Cardiac septum (tissue), 1 donor: ENCODE data around the gene ADGRA1. TPM values are rescaled to one million over a fixed set of nuclear protein-coding genes. Genes with fewer than 3 reads are reported as not detected.

Source experiments
- DNase-seq: peaks from one replicate; pipeline ENCODE4 v3.0.0-alpha.2; 2020; ENCODE audit warnings: low spot score
- intact Hi-C: fragments of 100-400 bp; cut with DNase I; formaldehyde crosslinking; loops from one replicate; pipeline ENCODE4 v1.14.0; 2022
- total RNA-seq: library from RNA; stranded (reverse); fragmentation: NEBNext Ultra II Directional; extraction: Animal tissue kit (Norgen Biotek cat#: 25700); gene quantifications from one replicate; pipeline ENCODE4 v1.2.1, GENCODE V29; 2021
- donor health status: DM: no; HTN: no; CAD: no.

The ADGRA1 gene
- total RNA-seq, 1 donor from 2014 or later: 0.19 TPM

DNA sequence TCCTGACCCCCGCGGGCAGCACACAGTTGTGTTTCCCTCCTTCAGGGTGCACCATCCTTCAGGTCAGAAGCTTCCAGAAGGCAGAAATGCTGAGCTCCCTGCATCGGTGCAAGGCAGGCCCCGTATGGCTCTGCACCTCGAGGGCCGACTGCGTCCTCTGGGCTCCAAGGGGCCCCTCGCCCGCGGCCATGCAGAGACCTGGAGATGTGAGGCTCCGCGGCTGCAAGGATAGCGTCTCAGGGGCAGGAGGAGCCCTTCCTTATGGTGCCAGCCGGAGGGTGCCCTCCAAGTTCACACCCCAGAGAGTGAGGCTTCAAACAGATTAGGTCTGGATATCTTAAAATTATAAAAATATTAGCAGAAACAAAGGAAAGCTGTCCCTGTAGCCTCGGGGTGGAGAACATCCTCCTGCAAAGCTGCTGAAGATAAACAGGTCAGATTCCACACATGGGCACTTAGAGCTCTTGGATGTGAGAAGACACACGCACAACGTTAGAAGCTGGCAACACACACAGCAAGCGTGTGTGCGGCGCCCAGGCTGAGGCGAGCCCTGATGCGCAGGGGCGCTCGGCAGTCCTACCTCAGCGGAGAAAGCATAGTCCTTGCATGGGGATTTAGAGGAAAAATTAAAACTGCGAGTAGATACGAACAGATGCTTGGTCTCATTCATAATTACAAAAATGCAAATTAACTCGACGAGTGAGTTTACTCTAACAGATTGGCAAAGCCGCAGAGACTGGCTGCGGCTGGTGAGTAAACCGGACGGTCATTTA, 92.7 kb downstream of the ADGRA1 start:
- intact Hi-C loops: no loop called here
- DNase-seq: no peak

DNA sequence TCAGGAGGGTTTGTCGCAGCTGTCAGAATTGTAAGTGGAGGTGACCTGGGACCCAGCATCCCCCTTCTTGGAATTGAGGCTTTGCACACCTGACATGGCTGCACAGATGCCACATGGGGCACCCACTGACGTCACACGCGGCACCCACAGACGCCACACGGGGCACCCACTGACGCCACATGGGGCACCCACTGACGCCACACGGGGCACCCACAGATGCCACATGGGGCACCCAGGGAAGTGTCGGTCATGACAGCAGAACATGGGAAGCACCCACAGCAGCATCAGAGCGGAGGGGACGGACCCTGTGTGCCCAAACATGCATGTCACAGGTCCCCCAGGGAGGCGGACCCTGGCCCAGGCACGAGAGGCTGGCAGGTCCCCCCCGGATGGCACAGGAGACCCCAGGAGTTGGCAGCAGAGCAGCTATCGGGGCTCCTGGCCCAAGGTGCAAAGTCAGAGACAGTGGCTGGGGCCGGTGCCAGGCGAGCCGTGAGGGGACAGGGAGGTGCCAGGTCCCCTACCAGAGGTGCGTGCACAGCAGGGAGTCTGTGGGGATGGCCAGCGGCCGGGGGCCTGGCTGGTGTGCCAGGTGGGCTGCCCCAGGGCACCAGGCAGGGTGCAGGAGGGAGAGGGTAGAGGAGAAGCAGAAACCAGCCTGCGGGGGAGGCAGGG, 93.4 kb downstream of the ADGRA1 start:
- DNase-seq: no peak
- intact Hi-C loops: no loop called here

Other genes starting within 250 kb of the ADGRA1 start
- 0.94 TPM for gene CFAP46, start 145.4 kb upstream of the ADGRA1 start, total RNA-seq
- gene KNDC1, start 72.3 kb downstream of the ADGRA1 start, total RNA-seq: 0.05 TPM
- gene UTF1, start 142.3 kb downstream of the ADGRA1 start, total RNA-seq: not detected
- 0.40 TPM for gene VENTX, start 149.9 kb downstream of the ADGRA1 start, total RNA-seq
- 4.3 TPM for gene ADAM8, start 188.9 kb downstream of the ADGRA1 start, total RNA-seq
- 39.4 TPM for gene TUBGCP2, start 220.9 kb downstream of the ADGRA1 start, total RNA-seq
- 34.4 TPM for gene ZNF511, start 221.0 kb downstream of the ADGRA1 start, total RNA-seq
- not detected for gene CALY, start 249.0 kb downstream of the ADGRA1 start, total RNA-seq